GM12878 (cell line): ENCODE measurements around the gene C20orf144. TPM values are rescaled to one million over a fixed set of nuclear protein-coding genes. Genes with fewer than 3 reads are reported as not detected.

ENCODE experiments used
- ATAC-seq: fragments of 200-7000 bp; cut with Tn5 transposase; 3 replicates; pipeline ENCODE4 v1.9.1; 2020; ENCODE audit warnings: mild to moderate bottlenecking, moderate library complexity
- BruUV-seq: library from RNA; stranded (reverse); fragments of 400-500 nt; replicated peaks from 2 replicates; lab custom pipeline; 2021; lab: Mats Ljungman, UMichigan
- CTCF ChIA-PET: fragments of 300-600 bp; sonication (Branson Sonifier 250); formaldehyde crosslinking; extraction: SDS; loops from one replicate; lab custom pipeline; 2021; ENCODE audit warnings: inconsistent platforms; lab: Yijun Ruan, JAX
- POLR2A ChIA-PET: fragments of 350-600 bp; formaldehyde crosslinking; extraction: SDS; loops from one replicate; lab custom pipeline; 2021; ENCODE audit warnings: inconsistent platforms; lab: Charles Lee
- RAD21 ChIA-PET: fragments of 300-600 bp; sonication (Branson Sonifier 250); formaldehyde crosslinking; loops from one replicate; lab custom pipeline; 2023; ENCODE audit warnings: antibody characterized with exemption; ENCODE audit not compliant: unreplicated experiment; lab: Charles Lee
- SMC1A ChIA-PET: fragments of 300-600 bp; sonication (Branson Sonifier 250); formaldehyde crosslinking; loops from one replicate; lab custom pipeline; 2023; ENCODE audit not compliant: unreplicated experiment, uncharacterized antibody; lab: Charles Lee
- DNase-seq: peaks from one replicate; pipeline ENCODE4 v3.0.0-alpha.2; 2011; ENCODE audit warnings: low read depth, low spot score
- FAIRE-seq: peaks from 3 replicates; lab custom pipeline; 2011; peaks lifted over from hg19 to GRCh38; lab: Jason Lieb, UNC
- H2AFZ ChIP-seq: 2 replicates; pipeline ENCODE4 v1.6.0; 2011; ENCODE audit warnings: low read depth, low read length, control low read depth; ENCODE audit not compliant: control insufficient read depth
- H3K27ac ChIP-seq: 2 replicates; pipeline ENCODE4 v1.5.1; 2011; ENCODE audit warnings: control low read depth; ENCODE audit not compliant: control insufficient read depth, insufficient read depth
- H3K27me3 ChIP-seq, 2 experiments: replicated peaks in 1 of 2; 2 replicates each; pipeline versions ENCODE4 v1.6.0 to v1.6.1; 2011; ENCODE audit warnings: low read length in 1 of 2; ENCODE audit not compliant: control insufficient read depth in 2 of 2, insufficient read depth in 2 of 2
- H3K36me3 ChIP-seq, 2 experiments: 2 replicates each; pipeline ENCODE4 v1.5.1; 2011; ENCODE audit warnings: low read length in 1 of 2; ENCODE audit not compliant: control insufficient read depth in 2 of 2, insufficient read depth in 2 of 2
- H3K4me1 ChIP-seq: 2 replicates; pipeline ENCODE4 v1.6.1; 2011; ENCODE audit warnings: mild to moderate bottlenecking, low read length, moderate library complexity, mixed read lengths; ENCODE audit not compliant: control insufficient read depth, insufficient read depth
- H3K4me2 ChIP-seq: 2 replicates; pipeline ENCODE4 v1.6.0; 2011; ENCODE audit warnings: control low read depth; ENCODE audit not compliant: control insufficient read depth, insufficient read depth
- H3K4me3 ChIP-seq: fragments of 200-600 bp; sonication (generic); 2 replicates; pipeline ENCODE4 v1.5.1; 2016
- H3K79me2 ChIP-seq: 2 replicates; pipeline ENCODE4 v1.6.0; 2011; ENCODE audit warnings: low read length; ENCODE audit not compliant: control insufficient read depth, insufficient read depth
- H3K9ac ChIP-seq: 2 replicates; pipeline ENCODE4 v1.8.0; 2011; ENCODE audit warnings: low read length, control low read depth, mixed read lengths; ENCODE audit not compliant: control insufficient read depth, insufficient read depth
- H3K9me3 ChIP-seq: replicated peaks from 3 replicates; pipeline ENCODE4 v1.5.1; 2011; ENCODE audit warnings: mild to moderate bottlenecking, low read length; ENCODE audit not compliant: control insufficient read depth, insufficient read depth
- H4K20me1 ChIP-seq: 2 replicates; pipeline ENCODE4 v1.6.0; 2011; ENCODE audit not compliant: control insufficient read depth, insufficient read depth
- BMI1 ChIP-seq: fragments of 450-650 bp; IDR thresholded peaks from 2 replicates; pipeline ENCODE4 v1.6.1; 2016; ENCODE audit warnings: mild to moderate bottlenecking, moderate library complexity, borderline replicate concordance
- CEBPB ChIP-seq, 2 experiments: fragments of 150-350 bp in 1 of 2; IDR thresholded peaks; 2 replicates each; pipeline ENCODE4 v1.6.1; 2012 to 2014; ENCODE audit warnings: low read depth in 2 of 2, low read length in 2 of 2, borderline replicate concordance in 1 of 2, inconsistent platforms in 1 of 2
- JUNB ChIP-seq: IDR thresholded peaks from 2 replicates; pipeline ENCODE4 v1.6.1; 2016; ENCODE audit warnings: antibody characterized with exemption, mild to moderate bottlenecking
- KDM1A ChIP-seq: fragments of 200-600 bp; sonication (generic); IDR thresholded peaks from 2 replicates; pipeline ENCODE4 v1.6.1; 2016; ENCODE audit warnings: borderline replicate concordance
- POLR2AphosphoS2 ChIP-seq: IDR thresholded peaks from 2 replicates; pipeline ENCODE4 v1.6.1; 2011; ENCODE audit warnings: low read depth, mild to moderate bottlenecking, low read length, improper control_type of control experiment, moderate library complexity
- SMAD5 ChIP-seq: IDR thresholded peaks from 2 replicates; pipeline ENCODE4 v1.6.1; 2016; ENCODE audit warnings: antibody characterized with exemption, low read depth
- SREBF1 ChIP-seq: IDR thresholded peaks from 2 replicates; pipeline ENCODE4 v1.6.1; 2012; ENCODE audit warnings: mild to moderate bottlenecking, low read length
- ZNF274 ChIP-seq: IDR thresholded peaks from one replicate; pipeline ENCODE4 v1.8.0; 2011; ENCODE audit not compliant: insufficient read length, insufficient read depth
- ZNF384 ChIP-seq: IDR thresholded peaks from 2 replicates; pipeline ENCODE4 v1.6.1; 2012; ENCODE audit warnings: low read depth, mild to moderate bottlenecking, low read length, improper control_type of control experiment, borderline replicate concordance
- WGBS: methylation state at CpG from one replicate; pipeline ENCODE4 v1.1.6; 2016; ENCODE audit warnings: low lambda C conversion rate; ENCODE audit not compliant: insufficient replicate concordance, insufficient coverage; ENCODE audit errors: missing lambda C conversion rate; 5-methylcytosine and 5-hydroxymethylcytosine counted together
- in situ Hi-C: fragments of 300-500 bp; cut with MboI; formaldehyde crosslinking; loops from 9 replicates; pipeline ENCODE4 v1.14.3; 2018; ENCODE audit warnings: mixed read lengths
- intact Hi-C: fragments of 100-400 bp; cut with micrococcal nuclease; formaldehyde crosslinking; loops from one replicate; pipeline ENCODE4 v1.14.2; 2022; ENCODE audit not compliant: unreplicated experiment
- polyA plus RNA-seq, 11 experiments: library from polyadenylated mRNA; depleted of rRNA in 4 of 11; unstranded in 6 of 11; stranded (reverse) in 5 of 11; fragments of >200 nt; fragmentation: Nextera tagmentation in 4 of 11; fragmentation: Illumina TruSeq in 1 of 11; extraction: Ambion mirVana in 4 of 11; extraction: Trizol in 1 of 11; gene quantifications; 1 replicate in 1 of 11; 2 replicates in 10 of 11; pipeline versions ENCODE4 v1.2.1 to v1.2.3, GENCODE V29; 2011 to 2016; ENCODE audit warnings: inconsistent platforms in 2 of 11, missing spikeins in 2 of 11, low read depth in 1 of 11
- total RNA-seq, 4 experiments: library from RNA; depleted of rRNA in 3 of 4; stranded (reverse); fragments of >200 nt in 3 of 4; fragmentation: Illumina TruSeq in 1 of 4; extraction: Trizol in 1 of 4; gene quantifications; 2 replicates each; pipeline versions ENCODE4 v1.2.1 to v1.2.3, GENCODE V29; 2013 to 2021
- TF ChIP-seq, protein P1 (sequence below): fragments of 450-650 bp; conservative IDR thresholded peaks from 2 replicates; pipeline ENCODE4 v1.6.1; 2017; ENCODE audit warnings: mild to moderate bottlenecking, moderate library complexity

The C20orf144 gene
- total and polyA plus RNA-seq, 10 of the 15 experiments (the other 5 are each of a cell fraction or from before 2014, with no cell fraction given), result 0.04 to 0.62 (median 0.23) TPM; not detected in 2

DNA sequence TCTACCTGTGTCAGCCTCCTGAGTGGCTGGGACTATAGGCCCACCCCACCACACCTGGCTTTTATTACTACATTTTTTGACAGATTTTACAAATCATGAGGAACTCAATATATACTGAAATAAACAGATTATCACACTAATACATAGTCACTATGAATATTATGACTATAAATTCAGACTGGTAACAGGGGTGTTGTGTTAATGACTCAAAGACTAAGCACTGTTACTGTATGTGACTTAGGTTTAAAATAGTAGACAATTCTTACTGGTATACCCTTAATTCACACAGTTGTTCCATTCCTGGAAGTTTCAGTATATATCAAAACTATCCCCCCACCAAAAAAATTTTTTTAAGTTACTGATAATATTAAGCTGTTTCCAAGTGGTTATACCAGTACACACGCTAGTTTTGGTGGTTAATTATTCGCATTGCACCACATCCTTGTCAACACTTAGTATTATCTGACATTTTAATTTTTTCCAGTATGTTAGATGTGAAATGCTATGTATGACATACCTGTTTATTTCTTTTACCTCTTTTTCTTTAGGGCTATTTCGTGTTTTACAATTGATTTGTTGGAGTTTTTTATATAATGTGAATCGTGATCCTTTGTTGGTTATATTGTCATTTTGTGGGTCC is 34.4 kb upstream of the C20orf144 start:
- SMC1A ChIA-PET, result no interaction called here
- no peak overlapping the region for H3K4me2 ChIP-seq
- no peak overlapping the region for H3K4me3 ChIP-seq
- no peaks in the 10 kb centered on the region for H3K9me3 ChIP-seq
- RAD21 ChIA-PET, result no interaction called here
- peaks cover 3 to 5% of the 10 kb centered on the region in 2 experiments; a peak in 3 of 4 replicates for H3K36me3 ChIP-seq
- in situ Hi-C loops (no loop called here), intact Hi-C loops (no loop called here)
- no peaks in the 10 kb centered on the region for H3K4me1 ChIP-seq
- 99% methylated on average over 4 of the region's 4 CpGs for WGBS
- ATAC-seq (no peak), FAIRE-seq (no peak), DNase-seq (no peak)
- TF ChIP-seq, protein P1, sequence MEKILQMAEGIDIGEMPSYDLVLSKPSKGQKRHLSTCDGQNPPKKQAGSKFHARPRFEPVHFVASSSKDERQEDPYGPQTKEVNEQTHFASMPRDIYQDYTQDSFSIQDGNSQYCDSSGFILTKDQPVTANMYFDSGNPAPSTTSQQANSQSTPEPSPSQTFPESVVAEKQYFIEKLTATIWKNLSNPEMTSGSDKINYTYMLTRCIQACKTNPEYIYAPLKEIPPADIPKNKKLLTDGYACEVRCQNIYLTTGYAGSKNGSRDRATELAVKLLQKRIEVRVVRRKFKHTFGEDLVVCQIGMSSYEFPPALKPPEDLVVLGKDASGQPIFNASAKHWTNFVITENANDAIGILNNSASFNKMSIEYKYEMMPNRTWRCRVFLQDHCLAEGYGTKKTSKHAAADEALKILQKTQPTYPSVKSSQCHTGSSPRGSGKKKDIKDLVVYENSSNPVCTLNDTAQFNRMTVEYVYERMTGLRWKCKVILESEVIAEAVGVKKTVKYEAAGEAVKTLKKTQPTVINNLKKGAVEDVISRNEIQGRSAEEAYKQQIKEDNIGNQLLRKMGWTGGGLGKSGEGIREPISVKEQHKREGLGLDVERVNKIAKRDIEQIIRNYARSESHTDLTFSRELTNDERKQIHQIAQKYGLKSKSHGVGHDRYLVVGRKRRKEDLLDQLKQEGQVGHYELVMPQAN, result no peak
- no peak for TF ChIP-seq ZNF384
- no peak for TF ChIP-seq CEBPB (IDR thresholded peaks at IDR 0.05; ENCODE audit: borderline replicate concordance in 1 of 2, low read depth in 2 of 2, low read length in 2 of 2)
- no peak for TF ChIP-seq SMAD5
- TF ChIP-seq SREBF1, result no peak
- TF ChIP-seq JUNB, result no peak
- no peak for TF ChIP-seq KDM1A
- no peak for TF ChIP-seq ZNF274
- no peak for TF ChIP-seq POLR2AphosphoS2
- no peak for TF ChIP-seq BMI1
- H3K9ac ChIP-seq, result no peak overlapping the region
- CTCF ChIA-PET, result no interaction called here
- H3K27me3 ChIP-seq, result no peaks in the 10 kb centered on the region
- BruUV-seq, result no TSS peak
- no peaks in the 10 kb centered on the region for H3K79me2 ChIP-seq
- POLR2A ChIA-PET, result no interaction called here
- H2AFZ ChIP-seq, result no peak overlapping the region
- H4K20me1 ChIP-seq, result no peaks in the 10 kb centered on the region
- H3K27ac ChIP-seq, result no peak overlapping the region
